H1 (cell line): ENCODE data around the gene ARSA. TPM values are rescaled to one million over a fixed set of nuclear protein-coding genes. Genes with fewer than 3 reads are reported as not detected.

ENCODE experiments used
- KDM4A ChIP-seq: IDR thresholded peaks from one replicate; pipeline ENCODE4 v1.7.1; 2012; ENCODE audit warnings: low read depth, mild to moderate bottlenecking, moderate library complexity, low read length, inconsistent platforms; ENCODE audit not compliant: severe bottlenecking
- SIN3A ChIP-seq, 2 experiments: IDR thresholded peaks in 1 of 2; conservative IDR thresholded peaks in 1 of 2; 2 replicates each; pipeline ENCODE4 v1.6.1; 2011 to 2012; ENCODE audit warnings: low read length in 2 of 2, improper control_type of control experiment in 1 of 2, low read depth in 1 of 2, mild to moderate bottlenecking in 1 of 2
- polyA plus RNA-seq, 7 experiments: library from polyadenylated mRNA; depleted of rRNA in 3 of 7; stranded (reverse) in 5 of 7; unstranded in 2 of 7; fragments of >200 nt in 5 of 7; fragments of 200-250 nt in 2 of 7; gene quantifications; 1 replicate in 5 of 7; 2 replicates in 1 of 7; 4 replicates in 1 of 7; pipeline versions ENCODE4 v1.2.1 to v1.2.3, GENCODE V29; 2011 to 2013; ENCODE audit warnings: missing spikeins in 2 of 7, mixed read lengths in 2 of 7
- total RNA-seq: library from RNA; stranded (reverse); fragmentation: NEBNext Ultra II Directional; extraction: Animal tissue kit (Norgen Biotek cat#: 25700); gene quantifications from 2 replicates; pipeline ENCODE4 v1.2.1, GENCODE V29; 2021
- TF ChIP-seq, protein P1 (sequence below): IDR thresholded peaks from 2 replicates; pipeline ENCODE4 v1.6.1; 2012; ENCODE audit warnings: low read length, inconsistent platforms
- TF ChIP-seq, protein P2 (sequence below): IDR thresholded peaks from 2 replicates; pipeline ENCODE4 v1.6.1; 2012; ENCODE audit warnings: inconsistent platforms

ARSA gene
- total and polyA plus RNA-seq, 2 of the 8 experiments (the other 6 are each of a cell fraction or from before 2014, with no cell fraction given), result 9.8 to 10.1 TPM

DNA sequence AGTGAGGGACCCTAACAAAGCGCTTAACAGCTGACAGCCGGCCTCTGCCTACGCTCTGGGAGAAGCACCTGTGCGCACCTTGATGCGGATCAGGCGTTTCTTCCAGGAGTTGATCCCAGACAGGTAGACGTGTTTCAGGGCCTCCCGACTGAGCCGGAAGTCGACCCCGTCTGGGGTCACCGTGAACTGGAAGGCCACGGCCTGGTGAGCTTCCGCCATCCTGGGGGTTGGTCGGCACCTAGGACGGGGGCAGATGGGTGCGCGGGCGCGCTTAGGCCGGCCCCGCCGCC lies 50.3 kb downstream of the ARSA start (continued):
- TF ChIP-seq, protein P1, sequence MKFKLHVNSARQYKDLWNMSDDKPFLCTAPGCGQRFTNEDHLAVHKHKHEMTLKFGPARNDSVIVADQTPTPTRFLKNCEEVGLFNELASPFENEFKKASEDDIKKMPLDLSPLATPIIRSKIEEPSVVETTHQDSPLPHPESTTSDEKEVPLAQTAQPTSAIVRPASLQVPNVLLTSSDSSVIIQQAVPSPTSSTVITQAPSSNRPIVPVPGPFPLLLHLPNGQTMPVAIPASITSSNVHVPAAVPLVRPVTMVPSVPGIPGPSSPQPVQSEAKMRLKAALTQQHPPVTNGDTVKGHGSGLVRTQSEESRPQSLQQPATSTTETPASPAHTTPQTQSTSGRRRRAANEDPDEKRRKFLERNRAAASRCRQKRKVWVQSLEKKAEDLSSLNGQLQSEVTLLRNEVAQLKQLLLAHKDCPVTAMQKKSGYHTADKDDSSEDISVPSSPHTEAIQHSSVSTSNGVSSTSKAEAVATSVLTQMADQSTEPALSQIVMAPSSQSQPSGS, result no peak
- TF ChIP-seq, protein P2, sequence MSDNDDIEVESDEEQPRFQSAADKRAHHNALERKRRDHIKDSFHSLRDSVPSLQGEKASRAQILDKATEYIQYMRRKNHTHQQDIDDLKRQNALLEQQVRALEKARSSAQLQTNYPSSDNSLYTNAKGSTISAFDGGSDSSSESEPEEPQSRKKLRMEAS, result no peak
- no peak for TF ChIP-seq KDM4A
- TF ChIP-seq SIN3A (conservative IDR thresholded peaks at IDR 0.05 in 1 of 2, IDR thresholded peaks at IDR 0.05 in 1 of 2; ENCODE audit: low read depth in 1 of 2, low read length in 2 of 2), result no peak
